Esophagus muscularis mucosa (tissue), 4 donors: ENCODE results near the gene UNC13C. TPM values are rescaled to one million over a fixed set of nuclear protein-coding genes. Genes with fewer than 3 reads are reported as not detected.

Source experiments
- DNase-seq: peaks from one replicate; pipeline ENCODE4 v3.0.0-alpha.2; 2017; ENCODE audit errors: extremely low spot score
- H3K27ac ChIP-seq, 4 donors: fragments of 200-600 bp; sonication (generic); replicated peaks in 1 of 4; 1 replicate in 3 of 4; 2 replicates in 1 of 4; pipeline ENCODE4 v1.5.1; 2016 to 2019; ENCODE audit warnings: mild to moderate bottlenecking in 1 of 4
- H3K27me3 ChIP-seq, 4 donors: fragments of 200-600 bp; sonication (generic); one replicate each; pipeline versions ENCODE4 v1.5.1 to v1.6.0; 2016 to 2019
- H3K36me3 ChIP-seq, 4 donors: fragments of 200-600 bp; sonication (generic); one replicate each; pipeline ENCODE4 v1.5.1; 2016 to 2019
- H3K4me1 ChIP-seq, 4 donors: fragments of 200-600 bp; sonication (generic); one replicate each; pipeline ENCODE4 v1.5.1; 2016 to 2019
- H3K4me3 ChIP-seq, 4 donors: fragments of 200-600 bp; sonication (generic); 1 replicate in 2 of 4; 2 replicates in 2 of 4; pipeline ENCODE4 v1.5.1; 2016 to 2019; ENCODE audit warnings: mild to moderate bottlenecking in 4 of 4, moderate library complexity in 1 of 4
- H3K9me3 ChIP-seq, 4 donors: fragments of 200-600 bp; sonication (generic); 1 replicate in 3 of 4; 2 replicates in 1 of 4; pipeline ENCODE4 v1.5.1; 2016 to 2019
- EP300 ChIP-seq: sonication (generic); formaldehyde crosslinking; IDR thresholded peaks from one replicate; pipeline ENCODE4 v1.6.1; 2017; ENCODE audit warnings: antibody characterized with exemption
- POLR2A ChIP-seq: fragments of 450-650 bp; IDR thresholded peaks from one replicate; pipeline ENCODE4 v1.6.1; 2017; ENCODE audit warnings: antibody characterized with exemption, moderate library complexity, mild to moderate bottlenecking, low read depth
- POLR2AphosphoS5 ChIP-seq, 2 donors: sonication (generic); formaldehyde crosslinking; IDR thresholded peaks; one replicate each; pipeline ENCODE4 v1.6.1; 2017; ENCODE audit warnings: antibody characterized with exemption in 2 of 2
- WGBS: methylation state at CpG from one replicate; pipeline ENCODE4 v1.1.5; 2018; 5-methylcytosine and 5-hydroxymethylcytosine counted together
- intact Hi-C: fragments of 100-400 bp; cut with DNase I; formaldehyde crosslinking; loops from one replicate; pipeline ENCODE4 v1.15.1; 2023
- total RNA-seq, 4 donors: library from RNA; depleted of rRNA; stranded (reverse); fragments of >200 nt; gene quantifications; one replicate each; pipeline versions ENCODE4 v1.1.0 to v1.2.1, GENCODE V29; 2016
- TF ChIP-seq, protein P1 (sequence below), 3 experiments: fragments of 200-600 bp in 2 of 3; fragments of 450-650 bp in 1 of 3; sonication (generic) in 2 of 3; IDR thresholded peaks; one replicate each; pipeline ENCODE4 v1.5.1; 2017 to 2019; ENCODE audit warnings: antibody characterized with exemption in 3 of 3, mild to moderate bottlenecking in 2 of 3, moderate library complexity in 1 of 3

Gene UNC13C
- total RNA-seq, 4 donors from 2014 or later, result 0.17 to 4.2 (median 0.59) TPM

DNA sequence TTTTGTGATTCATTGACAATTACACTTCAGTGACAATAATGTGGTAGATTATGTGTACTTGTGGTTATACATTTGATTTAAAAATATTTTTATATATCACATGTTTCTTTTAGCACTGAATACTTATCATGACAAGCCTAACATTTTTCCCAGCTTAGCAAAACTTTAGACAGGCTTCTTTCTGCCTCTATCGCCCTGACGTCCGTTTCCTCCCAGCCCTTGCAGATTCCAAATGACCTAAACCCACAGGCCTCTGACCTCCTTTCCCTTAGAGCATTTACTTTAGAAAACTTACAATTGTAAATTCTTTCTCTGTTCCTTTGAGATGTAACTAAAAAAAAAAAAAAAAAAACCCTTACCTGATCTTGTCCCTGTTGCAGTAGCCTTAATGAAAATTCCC is 326.1 kb downstream of the UNC13C start:
- intact Hi-C loops, result no loop called here
- H3K4me3 ChIP-seq, result no peak overlapping the region
- DNase-seq, result no peak
- no peaks in the 10 kb centered on the region for H3K36me3 ChIP-seq
- H3K9me3 ChIP-seq, result no peaks in the 10 kb centered on the region
- TF ChIP-seq EP300, result no peak
- no peak for TF ChIP-seq POLR2A
- TF ChIP-seq POLR2AphosphoS5 (IDR thresholded peaks at IDR 0.05), result no peak
- TF ChIP-seq, protein P1, sequence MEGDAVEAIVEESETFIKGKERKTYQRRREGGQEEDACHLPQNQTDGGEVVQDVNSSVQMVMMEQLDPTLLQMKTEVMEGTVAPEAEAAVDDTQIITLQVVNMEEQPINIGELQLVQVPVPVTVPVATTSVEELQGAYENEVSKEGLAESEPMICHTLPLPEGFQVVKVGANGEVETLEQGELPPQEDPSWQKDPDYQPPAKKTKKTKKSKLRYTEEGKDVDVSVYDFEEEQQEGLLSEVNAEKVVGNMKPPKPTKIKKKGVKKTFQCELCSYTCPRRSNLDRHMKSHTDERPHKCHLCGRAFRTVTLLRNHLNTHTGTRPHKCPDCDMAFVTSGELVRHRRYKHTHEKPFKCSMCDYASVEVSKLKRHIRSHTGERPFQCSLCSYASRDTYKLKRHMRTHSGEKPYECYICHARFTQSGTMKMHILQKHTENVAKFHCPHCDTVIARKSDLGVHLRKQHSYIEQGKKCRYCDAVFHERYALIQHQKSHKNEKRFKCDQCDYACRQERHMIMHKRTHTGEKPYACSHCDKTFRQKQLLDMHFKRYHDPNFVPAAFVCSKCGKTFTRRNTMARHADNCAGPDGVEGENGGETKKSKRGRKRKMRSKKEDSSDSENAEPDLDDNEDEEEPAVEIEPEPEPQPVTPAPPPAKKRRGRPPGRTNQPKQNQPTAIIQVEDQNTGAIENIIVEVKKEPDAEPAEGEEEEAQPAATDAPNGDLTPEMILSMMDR (IDR thresholded peaks at IDR 0.05), result no peak
- 46% methylated on average over 3 of the region's 3 CpGs for WGBS
- no peaks in the 10 kb centered on the region for H3K27me3 ChIP-seq
- H3K27ac ChIP-seq, result no peak overlapping the region
- no peaks in the 10 kb centered on the region for H3K4me1 ChIP-seq

DNA sequence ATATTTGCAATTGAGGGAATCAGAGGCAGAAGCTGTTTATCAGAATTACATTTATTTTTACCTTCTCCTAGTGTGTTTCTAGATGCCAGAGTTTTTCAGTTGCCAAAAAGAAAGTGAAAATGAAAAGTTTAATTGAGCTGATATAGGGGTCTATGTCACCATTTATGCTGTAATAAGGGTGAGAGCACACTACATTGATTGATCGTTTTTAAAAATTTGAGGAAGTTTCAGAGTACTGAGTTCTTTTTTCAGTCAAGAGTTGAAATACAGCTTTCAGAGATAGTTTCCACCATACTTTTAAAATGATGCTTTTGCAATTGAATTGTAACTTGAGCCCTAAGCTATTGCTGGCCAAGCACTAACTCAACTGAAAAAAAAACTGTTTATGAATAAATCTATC is 326.9 kb downstream of the UNC13C start:
- H3K4me3 ChIP-seq, result no peak overlapping the region
- H3K4me1 ChIP-seq, result no peaks in the 10 kb centered on the region
- WGBS, result 83% methylated on average over 1 of the region's 1 CpG
- intact Hi-C loops, result no loop called here
- no peaks in the 10 kb centered on the region for H3K27me3 ChIP-seq
- H3K27ac ChIP-seq, result no peak overlapping the region
- no peak for TF ChIP-seq EP300
- TF ChIP-seq, protein P1 (IDR thresholded peaks at IDR 0.05), result no peak
- TF ChIP-seq POLR2AphosphoS5 (IDR thresholded peaks at IDR 0.05), result no peak
- no peak for TF ChIP-seq POLR2A
- no peaks in the 10 kb centered on the region for H3K36me3 ChIP-seq
- DNase-seq, result no peak
- no peaks in the 10 kb centered on the region for H3K9me3 ChIP-seq

DNA sequence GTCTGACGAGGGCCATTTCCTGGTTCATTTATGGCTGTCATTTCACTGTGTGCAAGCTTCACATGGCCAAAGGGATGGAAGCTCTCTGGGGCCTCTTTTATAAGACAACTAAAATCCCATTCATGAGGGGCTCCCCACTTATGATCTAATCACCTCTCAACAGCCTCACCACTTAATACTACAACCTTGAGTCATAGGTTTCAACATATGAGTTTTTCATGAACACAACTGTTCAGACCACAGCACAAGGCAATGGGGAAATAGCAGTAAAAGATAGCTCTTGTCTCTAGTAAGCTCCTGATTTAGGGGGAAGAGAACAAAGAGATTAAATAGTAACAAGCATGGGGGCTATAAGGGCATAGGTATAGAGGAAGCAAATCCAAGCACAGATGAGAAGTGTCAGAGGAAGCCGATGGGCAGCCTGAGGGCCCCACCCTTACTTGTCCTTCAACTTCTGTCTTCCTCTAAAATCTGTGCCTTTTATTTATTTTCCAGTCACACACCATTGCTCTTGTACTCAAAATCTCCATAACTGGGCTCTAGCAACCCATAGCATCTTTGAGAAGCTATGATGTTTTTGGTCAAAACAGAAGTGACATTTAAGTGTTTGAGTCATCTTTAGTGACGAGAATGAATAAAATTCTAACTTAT is 329.1 kb downstream of the UNC13C start:
- no peak overlapping the region for H3K27ac ChIP-seq
- H3K4me1 ChIP-seq, result no peaks in the 10 kb centered on the region
- no peak for DNase-seq
- no peaks in the 10 kb centered on the region for H3K27me3 ChIP-seq
- 81% methylated on average over 3 of the region's 3 CpGs for WGBS
- no peaks in the 10 kb centered on the region for H3K36me3 ChIP-seq
- no peaks in the 10 kb centered on the region for H3K9me3 ChIP-seq
- TF ChIP-seq POLR2A (no peak), EP300 (no peak), POLR2AphosphoS5 (IDR thresholded peaks at IDR 0.05) (no peak)
- TF ChIP-seq, protein P1 (IDR thresholded peaks at IDR 0.05), result no peak
- intact Hi-C loops, result no loop called here
- no peak overlapping the region for H3K4me3 ChIP-seq

DNA sequence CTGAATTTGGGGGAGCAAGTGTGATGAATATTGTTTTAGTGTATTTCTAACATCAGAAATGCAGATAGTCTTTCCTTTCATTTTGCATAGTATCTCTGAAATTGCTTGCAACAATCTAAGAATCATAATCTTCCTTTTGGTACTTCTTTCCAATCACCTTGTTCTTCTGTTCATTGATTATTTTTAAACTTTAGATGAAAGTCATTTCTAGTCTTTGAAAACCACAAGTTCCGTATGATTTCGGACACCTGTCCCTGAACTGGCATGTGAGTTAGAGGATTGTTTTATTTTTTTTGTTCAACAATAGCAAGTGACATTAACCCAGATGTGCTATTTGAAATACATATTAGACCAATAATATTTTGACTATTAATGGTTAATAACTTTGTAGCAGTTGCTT is 329.7 kb downstream of the UNC13C start:
- DNase-seq, result no peak
- H3K4me3 ChIP-seq, result no peak overlapping the region
- WGBS, result 98% methylated on average over 2 of the region's 2 CpGs
- intact Hi-C loops, result no loop called here
- no peaks in the 10 kb centered on the region for H3K9me3 ChIP-seq
- H3K27me3 ChIP-seq, result no peaks in the 10 kb centered on the region
- H3K27ac ChIP-seq, result no peak overlapping the region
- no peaks in the 10 kb centered on the region for H3K36me3 ChIP-seq
- no peaks in the 10 kb centered on the region for H3K4me1 ChIP-seq
- TF ChIP-seq POLR2A (no peak), EP300 (no peak), POLR2AphosphoS5 (IDR thresholded peaks at IDR 0.05) (no peak)
- TF ChIP-seq, protein P1 (IDR thresholded peaks at IDR 0.05), result no peak

DNA sequence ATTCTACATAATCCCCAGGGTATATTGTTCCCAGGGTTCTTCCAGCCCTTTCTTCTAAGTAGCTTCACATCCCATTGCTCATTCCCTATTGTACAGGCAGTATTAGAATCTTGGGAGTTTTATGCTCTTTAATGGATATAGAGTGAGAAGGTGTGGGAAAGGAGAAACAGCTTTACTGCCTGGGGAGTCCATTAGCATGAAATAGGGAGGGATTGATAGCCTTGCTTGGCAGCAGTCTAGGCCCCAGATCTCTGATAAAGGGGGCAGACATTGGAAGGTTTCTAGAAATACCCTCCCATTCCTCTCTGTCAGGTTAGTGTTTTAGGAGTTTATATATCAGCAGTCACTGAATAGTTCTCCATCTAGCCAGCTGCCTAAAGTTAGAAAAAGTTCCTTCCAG is 334.3 kb downstream of the UNC13C start:
- Histone ChIP-seq H3K9me3 (no peaks in the 10 kb centered on the region), H3K27ac (no peak overlapping the region), H3K4me3 (no peak overlapping the region), H3K4me1 (no peaks in the 10 kb centered on the region), H3K36me3 (no peaks in the 10 kb centered on the region), H3K27me3 (no peaks in the 10 kb centered on the region)
- intact Hi-C loops, result no loop called here
- TF ChIP-seq, protein P1 (IDR thresholded peaks at IDR 0.05), result no peak
- TF ChIP-seq EP300 (no peak), POLR2AphosphoS5 (IDR thresholded peaks at IDR 0.05) (no peak), POLR2A (no peak)
- no peak for DNase-seq
